Vagina (tissue), 2 donors: ENCODE measurements around the gene FOXP4. TPM values are rescaled to one million over a fixed set of nuclear protein-coding genes. Genes with fewer than 3 reads are reported as not detected.

Source experiments
- DNase-seq, 2 donors: peaks; one replicate each; pipeline ENCODE4 v3.0.0-alpha.2; 2017; ENCODE audit errors: extremely low spot score in 2 of 2
- H3K27ac ChIP-seq: fragments of 200-600 bp; sonication (generic); one replicate; pipeline ENCODE4 v1.5.1; 2019
- H3K27me3 ChIP-seq: fragments of 200-600 bp; sonication (generic); one replicate; pipeline ENCODE4 v1.5.1; 2019
- H3K36me3 ChIP-seq, 2 donors: fragments of 200-600 bp; sonication (generic); one replicate each; pipeline ENCODE4 v1.5.1; 2017 to 2019
- H3K4me1 ChIP-seq: fragments of 200-600 bp; sonication (generic); one replicate; pipeline ENCODE4 v1.5.1; 2019
- H3K4me3 ChIP-seq, 2 donors: fragments of 200-600 bp; sonication (generic); 1 replicate in 1 of 2; 2 replicates in 1 of 2; pipeline ENCODE4 v1.5.1; 2016 to 2019
- H3K9me3 ChIP-seq: fragments of 200-600 bp; sonication (generic); one replicate; pipeline ENCODE4 v1.5.1; 2019
- CTCF ChIP-seq, 3 experiments: fragments of 450-650 bp in 2 of 3; fragments of 200-600 bp in 1 of 3; sonication (generic) in 1 of 3; IDR thresholded peaks; one replicate each; pipeline ENCODE4 v1.5.1; 2017 to 2019; ENCODE audit warnings: antibody characterized with exemption in 3 of 3, mild to moderate bottlenecking in 2 of 3, moderate library complexity in 2 of 3
- POLR2A ChIP-seq, 2 donors: fragments of 450-650 bp; IDR thresholded peaks; one replicate each; pipeline ENCODE4 v1.6.1; 2017; ENCODE audit warnings: antibody characterized with exemption in 2 of 2, mild to moderate bottlenecking in 2 of 2, moderate library complexity in 2 of 2
- POLR2AphosphoS5 ChIP-seq, 2 donors: sonication (generic); formaldehyde crosslinking; IDR thresholded peaks; one replicate each; pipeline ENCODE4 v1.9.0; 2017; ENCODE audit warnings: antibody characterized with exemption in 2 of 2, mild to moderate bottlenecking in 2 of 2, low read depth in 1 of 2; ENCODE audit not compliant: insufficient read depth in 1 of 2
- intact Hi-C: fragments of 100-400 bp; cut with DNase I; formaldehyde crosslinking; loops from one replicate; pipeline ENCODE4 v1.15.1; 2023
- total RNA-seq: library from RNA; depleted of rRNA; stranded (reverse); fragments of >200 nt; gene quantifications from one replicate; pipeline ENCODE4 v1.2.3, GENCODE V29; 2016

The FOXP4 gene
- total RNA-seq, 1 donor from 2014 or later, result 7.4 TPM

GRCh38 chr6:41584668-41585205 lies 38.6 kb downstream of the FOXP4 start:
- DNase-seq, result no peak
- Histone ChIP-seq H3K27ac (no peak overlapping the region), H3K9me3 (no peaks in the 10 kb centered on the region), H3K4me3 (no peak overlapping the region), H3K27me3 (no peaks in the 10 kb centered on the region), H3K36me3 (no peaks in the 10 kb centered on the region), H3K4me1 (peaks cover 24% of the 10 kb centered on the region)
- intact Hi-C loops, result no loop called here
- TF ChIP-seq CTCF (IDR thresholded peaks at IDR 0.05) (no peak), POLR2AphosphoS5 (IDR thresholded peaks at IDR 0.05; ENCODE audit: insufficient read depth in 1 of 2, low read depth in 1 of 2) (no peak), POLR2A (IDR thresholded peaks at IDR 0.05) (no peak)

- no peak overlapping the region for H3K4me3 ChIP-seq
- intact Hi-C loops, result no loop called here
- no peak overlapping the region for H3K27ac ChIP-seq
These were observed 39.4 kb downstream of the FOXP4 start for GRCh38 chr6:41585605-41586004.

GRCh38 chr6:41586252-41587007 lies 40.2 kb downstream of the FOXP4 start:
- TF ChIP-seq POLR2A (IDR thresholded peaks at IDR 0.05) (no peak), CTCF (IDR thresholded peaks at IDR 0.05) (no peak), POLR2AphosphoS5 (IDR thresholded peaks at IDR 0.05; ENCODE audit: insufficient read depth in 1 of 2, low read depth in 1 of 2) (no peak)
- DNase-seq, result no peak
- no peak overlapping the region for H3K27ac ChIP-seq
- no peaks in the 10 kb centered on the region for H3K36me3 ChIP-seq
- intact Hi-C loops, result no loop called here
- peaks cover 17% of the 10 kb centered on the region for H3K4me1 ChIP-seq
- no peak overlapping the region for H3K4me3 ChIP-seq
- H3K9me3 ChIP-seq, result no peaks in the 10 kb centered on the region
- no peaks in the 10 kb centered on the region for H3K27me3 ChIP-seq

More at GRCh38 chr6:41585605-41586004, 39.4 kb downstream of the FOXP4 start:
- Histone ChIP-seq H3K9me3 (no peaks in the 10 kb centered on the region), H3K27me3 (no peaks in the 10 kb centered on the region), H3K36me3 (no peaks in the 10 kb centered on the region), H3K4me1 (peaks cover 24% of the 10 kb centered on the region)
- no peak for DNase-seq
- TF ChIP-seq POLR2AphosphoS5 (IDR thresholded peaks at IDR 0.05; ENCODE audit: insufficient read depth in 1 of 2, low read depth in 1 of 2), result no peak
- TF ChIP-seq CTCF (IDR thresholded peaks at IDR 0.05), result no peak
- no peak for TF ChIP-seq POLR2A (IDR thresholded peaks at IDR 0.05)

GRCh38 chr6:41587131-41587879 lies 41.1 kb downstream of the FOXP4 start:
- H3K27ac ChIP-seq, result no peak overlapping the region
- intact Hi-C loops, result no loop called here
- no peaks in the 10 kb centered on the region for H3K27me3 ChIP-seq
- H3K9me3 ChIP-seq, result no peaks in the 10 kb centered on the region
- DNase-seq, result no peak
- TF ChIP-seq POLR2AphosphoS5 (IDR thresholded peaks at IDR 0.05; ENCODE audit: insufficient read depth in 1 of 2, low read depth in 1 of 2) (no peak), POLR2A (IDR thresholded peaks at IDR 0.05) (no peak), CTCF (IDR thresholded peaks at IDR 0.05) (no peak)
- H3K36me3 ChIP-seq, result no peaks in the 10 kb centered on the region
- H3K4me3 ChIP-seq, result no peak overlapping the region
- H3K4me1 ChIP-seq, result peaks cover 16% of the 10 kb centered on the region
